ENCODE results near the gene ZNF507.
A peak's percentile ranks its signal among the peaks of the same experiment; 100 is the strongest.

The ZNF507 gene

DNA sequence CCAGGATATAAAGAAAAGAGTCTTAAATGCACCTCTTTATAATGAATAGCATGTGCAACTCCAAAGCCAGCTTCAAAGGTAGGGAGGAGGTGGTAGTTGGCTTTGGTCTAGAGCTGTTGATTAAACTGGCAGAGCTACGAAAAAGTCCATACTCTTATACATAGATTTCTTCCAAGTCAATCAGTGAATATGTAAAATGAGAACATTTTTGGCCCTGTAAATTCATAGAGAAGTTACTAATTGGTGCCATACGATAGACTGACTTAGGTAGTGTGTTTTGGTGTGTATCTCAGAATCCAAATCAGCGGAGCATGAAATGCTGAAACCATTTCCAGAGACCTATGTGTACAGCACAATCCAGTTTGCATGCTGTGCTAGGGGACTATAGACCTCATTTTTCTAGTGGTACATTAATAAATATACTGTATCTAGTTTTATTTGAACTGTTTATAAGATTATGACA lies 43.0 kb downstream of the ZNF507 start:
- Histone ChIP-seq H3K36me3 (ENCODE audit: insufficient read depth, insufficient read length, low read length) (peaks cover 30% of the 10 kb centered on the region), H3K9ac (ENCODE audit: insufficient read length, low read depth) (no peak overlapping the region), H3K4me1 (ENCODE audit: insufficient read depth, insufficient read length) (no peaks in the 10 kb centered on the region), H3K27me3 (ENCODE audit: insufficient read depth, insufficient read length) (no peaks in the 10 kb centered on the region), H3K4me3 (ENCODE audit: insufficient read length, low read depth) (no peak overlapping the region), H3K9me3 (ENCODE audit: insufficient read depth, low read length) (no peaks in the 10 kb centered on the region)
- no peak for TF ChIP-seq YY1 (IDR thresholded peaks at IDR 0.05; ENCODE audit: insufficient read depth, insufficient read length)
- no peak for TF ChIP-seq ZNF274 (IDR thresholded peaks at IDR 0.05; ENCODE audit: low read depth, low read length)
- no peak for TF ChIP-seq SUZ12 (IDR thresholded peaks at IDR 0.05; ENCODE audit: extremely low read depth, insufficient read depth, insufficient read length)
- DNase-seq (ENCODE audit: low read depth, low spot score) = no peak

GRCh38 chr19:32392901-32393300 lies 47.5 kb downstream of the ZNF507 start:
- Histone ChIP-seq H3K27me3 (ENCODE audit: insufficient read depth, insufficient read length) (no peaks in the 10 kb centered on the region), H3K9me3 (ENCODE audit: insufficient read depth, low read length) (no peaks in the 10 kb centered on the region), H3K36me3 (ENCODE audit: insufficient read depth, insufficient read length, low read length) (peaks cover 10% of the 10 kb centered on the region), H3K4me3 (ENCODE audit: insufficient read length, low read depth) (no peak overlapping the region), H3K4me1 (ENCODE audit: insufficient read depth, insufficient read length) (no peaks in the 10 kb centered on the region), H3K9ac (ENCODE audit: insufficient read length, low read depth) (no peak overlapping the region)
- no peak for DNase-seq (ENCODE audit: low read depth, low spot score)
- TF ChIP-seq ZNF274 (IDR thresholded peaks at IDR 0.05; ENCODE audit: low read depth, low read length) = no peak
- no peak for TF ChIP-seq SUZ12 (IDR thresholded peaks at IDR 0.05; ENCODE audit: extremely low read depth, insufficient read depth, insufficient read length)
- TF ChIP-seq YY1 (IDR thresholded peaks at IDR 0.05; ENCODE audit: insufficient read depth, insufficient read length) = no peak

- H3K9me3 ChIP-seq (ENCODE audit: insufficient read depth, low read length) = no peaks in the 10 kb centered on the region
- TF ChIP-seq ZNF274 (IDR thresholded peaks at IDR 0.05; ENCODE audit: low read depth, low read length) (no peak), SUZ12 (IDR thresholded peaks at IDR 0.05; ENCODE audit: extremely low read depth, insufficient read depth, insufficient read length) (no peak), YY1 (IDR thresholded peaks at IDR 0.05; ENCODE audit: insufficient read depth, insufficient read length) (no peak)
- H3K4me3 ChIP-seq (ENCODE audit: insufficient read length, low read depth) = no peak overlapping the region
- no peaks in the 10 kb centered on the region for H3K4me1 ChIP-seq (ENCODE audit: insufficient read depth, insufficient read length)
- H3K27me3 ChIP-seq (ENCODE audit: insufficient read depth, insufficient read length) = no peaks in the 10 kb centered on the region
- no peak for DNase-seq (ENCODE audit: low read depth, low spot score)
- no peak overlapping the region for H3K9ac ChIP-seq (ENCODE audit: insufficient read length, low read depth)
- H3K36me3 ChIP-seq (ENCODE audit: insufficient read depth, insufficient read length, low read length) = peaks cover 12% of the 10 kb centered on the region
Measured at GRCh38 chr19:32396046-32396652, 50.7 kb downstream of the ZNF507 start.

GRCh38 chr19:32397671-32398101 lies 52.3 kb downstream of the ZNF507 start:
- Histone ChIP-seq H3K36me3 (ENCODE audit: insufficient read depth, insufficient read length, low read length) (peaks cover 12% of the 10 kb centered on the region), H3K9me3 (ENCODE audit: insufficient read depth, low read length) (no peaks in the 10 kb centered on the region), H3K27me3 (ENCODE audit: insufficient read depth, insufficient read length) (no peaks in the 10 kb centered on the region), H3K4me3 (ENCODE audit: insufficient read length, low read depth) (no peak overlapping the region), H3K9ac (ENCODE audit: insufficient read length, low read depth) (no peak overlapping the region), H3K4me1 (ENCODE audit: insufficient read depth, insufficient read length) (no peaks in the 10 kb centered on the region)
- DNase-seq (ENCODE audit: low read depth, low spot score) = no peak
- TF ChIP-seq YY1 (IDR thresholded peaks at IDR 0.05; ENCODE audit: insufficient read depth, insufficient read length) (no peak), SUZ12 (IDR thresholded peaks at IDR 0.05; ENCODE audit: extremely low read depth, insufficient read depth, insufficient read length) (no peak), ZNF274 (IDR thresholded peaks at IDR 0.05; ENCODE audit: low read depth, low read length) (no peak)

DNA sequence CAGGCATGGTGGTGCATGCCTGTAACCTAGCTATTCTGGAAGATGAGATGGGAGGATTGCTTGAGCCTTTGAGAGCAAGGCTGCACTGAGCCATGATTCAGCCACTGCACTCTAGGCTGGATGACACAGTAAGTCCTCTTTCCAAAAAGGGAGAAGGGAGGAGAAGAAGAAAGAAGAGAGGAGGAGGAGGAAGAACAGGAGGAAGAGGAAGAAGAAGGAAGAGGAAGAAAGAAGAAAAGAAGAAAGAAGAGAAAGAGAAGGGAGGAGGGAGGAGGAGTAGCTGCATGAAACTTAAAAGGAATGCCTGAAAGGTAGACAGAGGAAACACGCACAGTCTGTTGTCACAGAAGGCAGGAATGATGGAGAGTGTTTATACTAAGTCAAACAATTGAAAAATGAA lies 56.6 kb downstream of the ZNF507 start:
- TF ChIP-seq ZNF274 (IDR thresholded peaks at IDR 0.05; ENCODE audit: low read depth, low read length) (no peak), SUZ12 (IDR thresholded peaks at IDR 0.05; ENCODE audit: extremely low read depth, insufficient read depth, insufficient read length) (no peak)
- Histone ChIP-seq H3K9me3 (ENCODE audit: insufficient read depth, low read length) (no peaks in the 10 kb centered on the region), H3K27me3 (ENCODE audit: insufficient read depth, insufficient read length) (no peaks in the 10 kb centered on the region), H3K9ac (ENCODE audit: insufficient read length, low read depth) (no peak overlapping the region), H3K4me3 (ENCODE audit: insufficient read length, low read depth) (no peak overlapping the region), H3K36me3 (ENCODE audit: insufficient read depth, insufficient read length, low read length) (peaks cover 3% of the 10 kb centered on the region), H3K4me1 (ENCODE audit: insufficient read depth, insufficient read length) (no peaks in the 10 kb centered on the region)
- DNase-seq (ENCODE audit: low read depth, low spot score) = no peak

DNA sequence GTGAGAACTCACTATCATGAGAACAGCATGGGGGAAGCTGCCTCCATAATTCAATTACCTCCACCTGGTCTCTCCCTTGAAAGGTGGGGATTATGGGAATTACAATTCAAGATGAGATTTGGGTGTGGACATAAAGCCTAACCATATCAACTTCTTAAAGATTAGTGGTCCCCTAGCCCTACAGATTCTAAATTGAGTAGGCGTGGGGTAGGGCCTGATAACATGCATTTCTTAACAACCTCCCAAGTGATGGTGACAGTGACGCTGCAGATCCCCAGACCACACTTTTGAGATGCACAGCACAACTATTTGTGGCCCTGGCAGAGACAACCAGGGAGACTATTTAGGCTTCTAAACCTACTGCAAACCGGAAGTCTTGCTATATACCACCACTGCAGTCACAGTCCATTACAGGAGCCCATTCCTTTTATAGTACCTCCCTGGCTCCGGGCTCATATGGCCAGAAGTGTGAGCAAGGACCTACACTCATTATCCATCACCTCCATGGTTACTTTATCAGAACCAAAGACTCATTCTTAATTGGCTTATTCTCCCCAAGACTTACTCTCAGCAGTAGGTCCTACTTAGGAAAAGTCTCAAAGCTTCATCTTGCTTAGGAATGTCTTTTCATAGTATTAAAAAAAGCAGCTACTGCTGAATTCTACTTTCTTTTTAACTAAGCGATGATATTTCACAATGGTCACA lies 58.0 kb downstream of the ZNF507 start:
- Histone ChIP-seq H3K4me3 (ENCODE audit: insufficient read length, low read depth) (no peak overlapping the region), H3K4me1 (ENCODE audit: insufficient read depth, insufficient read length) (no peaks in the 10 kb centered on the region), H3K36me3 (ENCODE audit: insufficient read depth, insufficient read length, low read length) (peaks cover 7% of the 10 kb centered on the region), H3K9ac (ENCODE audit: insufficient read length, low read depth) (peak overlapping the region; percentile 56), H3K27me3 (ENCODE audit: insufficient read depth, insufficient read length) (no peaks in the 10 kb centered on the region), H3K9me3 (ENCODE audit: insufficient read depth, low read length) (no peaks in the 10 kb centered on the region)
- no peak for TF ChIP-seq YY1 (IDR thresholded peaks at IDR 0.05; ENCODE audit: insufficient read depth, insufficient read length)
- TF ChIP-seq SUZ12 (IDR thresholded peaks at IDR 0.05; ENCODE audit: extremely low read depth, insufficient read depth, insufficient read length) = no peak
- TF ChIP-seq ZNF274 (IDR thresholded peaks at IDR 0.05; ENCODE audit: low read depth, low read length) = no peak
- DNase-seq (ENCODE audit: low read depth, low spot score) = no peak

DNA sequence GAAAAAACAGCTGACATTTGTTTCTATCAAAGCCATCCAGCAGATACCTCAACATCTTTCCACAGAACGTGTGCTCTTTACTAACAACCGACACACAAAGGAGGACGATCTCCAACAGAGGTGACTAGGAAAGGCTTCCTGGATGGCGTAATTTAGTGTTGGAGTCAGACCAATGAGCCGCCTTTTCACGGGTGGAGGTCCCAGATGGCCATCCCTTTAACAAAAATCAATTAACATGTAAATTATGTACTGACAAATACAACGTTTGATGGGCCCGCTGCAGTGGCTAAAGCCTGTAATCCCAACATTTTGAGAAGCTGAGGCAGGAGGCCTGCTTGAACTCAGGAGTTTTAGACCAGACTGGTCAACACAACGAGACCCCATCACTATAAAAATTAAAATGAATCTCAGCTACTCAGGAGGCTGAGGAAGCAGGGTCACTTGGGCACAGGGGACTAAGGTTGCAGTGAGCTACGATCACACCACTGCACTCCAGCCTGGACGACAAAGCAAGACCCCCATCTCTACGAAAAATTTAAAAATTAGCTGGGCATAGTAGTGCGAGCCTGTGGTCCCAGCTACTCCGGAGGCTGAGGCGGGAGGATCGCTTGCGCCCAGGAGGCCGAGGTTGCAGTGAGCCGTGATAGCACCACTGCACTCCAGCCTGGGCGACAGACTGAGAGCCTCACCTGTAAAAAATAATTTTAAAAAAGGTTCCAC lies 59.0 kb downstream of the ZNF507 start:
- H3K27me3 ChIP-seq (ENCODE audit: insufficient read depth, insufficient read length) = no peaks in the 10 kb centered on the region
- H3K36me3 ChIP-seq (ENCODE audit: insufficient read depth, insufficient read length, low read length) = peaks cover 15% of the 10 kb centered on the region
- DNase-seq (ENCODE audit: low read depth, low spot score) = peak; percentile 13
- peak overlapping the region; percentile 82 for H3K4me3 ChIP-seq (ENCODE audit: insufficient read length, low read depth)
- H3K4me1 ChIP-seq (ENCODE audit: insufficient read depth, insufficient read length) = no peaks in the 10 kb centered on the region
- TF ChIP-seq SUZ12 (IDR thresholded peaks at IDR 0.05; ENCODE audit: extremely low read depth, insufficient read depth, insufficient read length) (no peak), ZNF274 (IDR thresholded peaks at IDR 0.05; ENCODE audit: low read depth, low read length) (no peak), YY1 (IDR thresholded peaks at IDR 0.05; ENCODE audit: insufficient read depth, insufficient read length) (no peak)
- H3K9me3 ChIP-seq (ENCODE audit: insufficient read depth, low read length) = no peaks in the 10 kb centered on the region; the same call in 1 of the 2 replicates
- H3K9ac ChIP-seq (ENCODE audit: insufficient read length, low read depth) = peak overlapping the region; percentile 90

Measured in NT2/D1 (cell line).